Liver (tissue), 9 donors: ENCODE data around the gene SLC38A1. TPM values are rescaled to one million over a fixed set of nuclear protein-coding genes. Genes with fewer than 3 reads are reported as not detected.
A peak's percentile ranks its signal among the peaks of the same experiment; 100 is the strongest.

Experiments used
- DNase-seq: peaks from one replicate; pipeline ENCODE4 v3.0.0-alpha.2; 2017; ENCODE audit warnings: low spot score
- H3K27ac ChIP-seq, 2 donors: one replicate each; pipeline ENCODE4 v1.7.0; 2013; ENCODE audit warnings: inconsistent platforms in 2 of 2, low read length in 2 of 2, control low read depth in 1 of 2, low read depth in 1 of 2, mild to moderate bottlenecking in 1 of 2
- H3K27me3 ChIP-seq, 4 donors: one replicate each; pipeline versions ENCODE4 v1.6.1 to v1.7.0; 2013; ENCODE audit warnings: low read length in 3 of 4, inconsistent platforms in 1 of 4, mild to moderate bottlenecking in 1 of 4, moderate library complexity in 1 of 4; ENCODE audit not compliant: control insufficient read depth in 4 of 4, insufficient read depth in 4 of 4
- H3K36me3 ChIP-seq, 4 donors: one replicate each; pipeline versions ENCODE4 v1.6.1 to v1.7.0; 2013; ENCODE audit warnings: low read length in 3 of 4, mild to moderate bottlenecking in 3 of 4, low read depth in 1 of 4, moderate library complexity in 1 of 4; ENCODE audit not compliant: control insufficient read depth in 4 of 4, insufficient read depth in 3 of 4
- H3K4me1 ChIP-seq, 4 donors: one replicate each; pipeline versions ENCODE4 v1.6.1 to v1.7.0; 2013; ENCODE audit warnings: low read length in 3 of 4, mild to moderate bottlenecking in 3 of 4, moderate library complexity in 1 of 4; ENCODE audit not compliant: control insufficient read depth in 4 of 4, insufficient read depth in 4 of 4
- H3K4me3 ChIP-seq, 3 donors: one replicate each; pipeline versions ENCODE4 v1.6.1 to v1.7.0; 2013; ENCODE audit warnings: low read length in 3 of 3, control low read depth in 1 of 3, low read depth in 1 of 3, mild to moderate bottlenecking in 1 of 3
- H3K9ac ChIP-seq, 2 donors: one replicate each; pipeline ENCODE4 v1.7.0; 2013; ENCODE audit warnings: low read length in 2 of 2, mild to moderate bottlenecking in 2 of 2, moderate library complexity in 2 of 2, control low read depth in 1 of 2, low read depth in 1 of 2
- H3K9me3 ChIP-seq, 4 donors: one replicate each; pipeline versions ENCODE4 v1.6.1 to v1.7.0; 2013; ENCODE audit warnings: low read length in 3 of 4; ENCODE audit not compliant: control insufficient read depth in 4 of 4
- EGR1 ChIP-seq, 2 donors: IDR thresholded peaks; 2 replicates each; pipeline ENCODE4 v1.6.1; 2016 to 2018; ENCODE audit warnings: antibody characterized with exemption in 2 of 2, low read depth in 2 of 2
- FOXA2 ChIP-seq: IDR thresholded peaks from 2 replicates; pipeline ENCODE4 v1.6.1; 2016; ENCODE audit warnings: antibody characterized with exemption
- GABPA ChIP-seq, 2 donors: IDR thresholded peaks in 1 of 2; conservative IDR thresholded peaks in 1 of 2; 2 replicates each; pipeline ENCODE4 v1.6.1; 2016; ENCODE audit warnings: antibody characterized with exemption in 2 of 2, mild to moderate bottlenecking in 1 of 2, moderate library complexity in 1 of 2
- HNF4A ChIP-seq, 2 donors: conservative IDR thresholded peaks; 2 replicates each; pipeline ENCODE4 v1.6.1; 2016; ENCODE audit warnings: antibody characterized with exemption in 2 of 2, mild to moderate bottlenecking in 2 of 2
- HNF4G ChIP-seq: IDR thresholded peaks from 2 replicates; pipeline ENCODE4 v1.6.1; 2016; ENCODE audit warnings: antibody characterized with exemption
- JUND ChIP-seq, 2 donors: IDR thresholded peaks; 2 replicates each; pipeline ENCODE4 v1.6.1; 2016; ENCODE audit warnings: antibody characterized with exemption in 2 of 2
- RXRA ChIP-seq, 2 donors: IDR thresholded peaks; 2 replicates each; pipeline ENCODE4 v1.6.1; 2017 to 2018; ENCODE audit warnings: antibody characterized with exemption in 2 of 2, mild to moderate bottlenecking in 1 of 2
- WGBS: extraction: QIAGEN DNeasy Blood & Tissue Kit; methylation state at CpG from one replicate; pipeline ENCODE4 v1.1.7; 2013; 5-methylcytosine and 5-hydroxymethylcytosine counted together
- polyA plus RNA-seq, 2 donors: library from polyadenylated mRNA; stranded (reverse) in 1 of 2; unstranded in 1 of 2; fragments of 200-250 nt in 1 of 2; fragments of >200 nt in 1 of 2; fragmentation: Nextera tagmentation in 1 of 2; extraction: Ambion mirVana in 1 of 2; gene quantifications; one replicate each; pipeline versions ENCODE4 v1.2.1 to v1.2.3, GENCODE V29; 2013 to 2015
- total RNA-seq, 2 donors: library from RNA; depleted of rRNA; stranded (reverse); fragments of >200 nt; gene quantifications; one replicate each; pipeline ENCODE4 v1.2.3, GENCODE V29; 2014
- TF ChIP-seq, protein P1 (sequence below): IDR thresholded peaks from 2 replicates; pipeline ENCODE4 v1.6.1; 2016; ENCODE audit warnings: antibody characterized with exemption
- TF ChIP-seq, protein P2 (sequence below): fragments of 150-350 bp; IDR thresholded peaks from 2 replicates; pipeline ENCODE4 v1.5.1; 2017; ENCODE audit warnings: improper control_type of control experiment, low read depth, low read length; ENCODE audit not compliant: missing input control
- TF ChIP-seq, protein P3 (sequence below): IDR thresholded peaks from 2 replicates; pipeline ENCODE4 v1.6.1; 2016; ENCODE audit warnings: antibody characterized with exemption
- TF ChIP-seq, protein P4 (sequence below): IDR thresholded peaks from 2 replicates; pipeline ENCODE4 v1.6.1; 2016; ENCODE audit warnings: antibody characterized with exemption
- TF ChIP-seq, protein P5 (sequence below): IDR thresholded peaks from 2 replicates; pipeline ENCODE4 v1.6.1; 2016; ENCODE audit warnings: antibody characterized with exemption, mild to moderate bottlenecking
- donor health status: healthy.
- donor health status: healthy.
- donor health status: healthy.
- donor health status: healthy.
- donor health status: healthy.

The SLC38A1 gene
- total and polyA plus RNA-seq, 4 donors, result 6.2 to 14.9 (median 9.6) TPM

DNA sequence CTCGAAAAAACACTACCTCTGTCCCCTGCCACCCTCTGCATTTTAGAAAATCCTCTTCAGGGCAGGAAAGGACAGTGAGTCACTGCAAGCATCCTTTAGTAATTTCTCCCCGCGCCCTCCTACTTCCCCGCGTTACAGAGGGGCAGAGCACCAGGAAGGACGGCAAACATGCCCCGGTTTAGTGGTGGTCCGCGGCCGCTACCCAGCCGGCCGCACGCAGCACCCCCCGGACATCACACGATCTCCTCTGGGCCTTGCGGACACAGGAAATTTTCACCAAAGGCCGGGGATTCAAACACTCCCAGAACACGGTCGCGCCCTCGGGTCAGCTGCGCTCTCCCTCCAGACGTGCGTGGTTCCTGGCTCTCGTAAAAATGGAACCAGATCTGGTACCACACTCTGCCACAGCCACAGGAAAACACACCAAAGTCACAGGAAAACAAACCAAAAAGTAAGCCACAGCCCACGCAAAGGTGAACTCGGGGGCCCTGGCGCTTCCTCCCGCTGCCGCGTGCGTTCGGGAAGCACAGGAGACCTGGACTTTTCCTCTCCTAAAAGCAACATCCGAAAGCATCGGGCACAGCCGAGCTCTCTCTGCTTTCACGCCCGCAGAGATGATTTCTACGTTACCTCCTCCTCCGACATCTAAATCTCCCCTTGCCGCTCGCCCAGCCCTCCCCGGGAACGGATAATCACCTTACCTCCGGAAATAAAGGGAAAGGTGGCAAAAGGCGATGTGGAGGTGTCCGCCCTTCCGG lies 839 bp downstream of the SLC38A1 start:
- peak; percentile 42 for DNase-seq
- WGBS, result 2% methylated on average over 48 of the region's 48 CpGs
- no peaks in the 10 kb centered on the region for H3K27me3 ChIP-seq
- H3K9me3 ChIP-seq, result no peaks in the 10 kb centered on the region
- no peaks in the 10 kb centered on the region for H3K36me3 ChIP-seq
- peak overlapping the region; percentile 70 to 77 for H3K27ac ChIP-seq
- peak overlapping the region; percentile 62 to 79 (median 65) for H3K4me3 ChIP-seq
- TF ChIP-seq HNF4G (no peak), RXRA (IDR thresholded peaks at IDR 0.05) (no peak), HNF4A (conservative IDR thresholded peaks at IDR 0.05) (no peak), FOXA2 (no peak), JUND (IDR thresholded peaks at IDR 0.05) (no peak), GABPA (IDR thresholded peaks at IDR 0.05 in 1 of 2, conservative IDR thresholded peaks at IDR 0.05 in 1 of 2) (no peak)
- TF ChIP-seq, protein P1, sequence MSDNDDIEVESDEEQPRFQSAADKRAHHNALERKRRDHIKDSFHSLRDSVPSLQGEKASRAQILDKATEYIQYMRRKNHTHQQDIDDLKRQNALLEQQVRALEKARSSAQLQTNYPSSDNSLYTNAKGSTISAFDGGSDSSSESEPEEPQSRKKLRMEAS, result no peak
- TF ChIP-seq, protein P2, sequence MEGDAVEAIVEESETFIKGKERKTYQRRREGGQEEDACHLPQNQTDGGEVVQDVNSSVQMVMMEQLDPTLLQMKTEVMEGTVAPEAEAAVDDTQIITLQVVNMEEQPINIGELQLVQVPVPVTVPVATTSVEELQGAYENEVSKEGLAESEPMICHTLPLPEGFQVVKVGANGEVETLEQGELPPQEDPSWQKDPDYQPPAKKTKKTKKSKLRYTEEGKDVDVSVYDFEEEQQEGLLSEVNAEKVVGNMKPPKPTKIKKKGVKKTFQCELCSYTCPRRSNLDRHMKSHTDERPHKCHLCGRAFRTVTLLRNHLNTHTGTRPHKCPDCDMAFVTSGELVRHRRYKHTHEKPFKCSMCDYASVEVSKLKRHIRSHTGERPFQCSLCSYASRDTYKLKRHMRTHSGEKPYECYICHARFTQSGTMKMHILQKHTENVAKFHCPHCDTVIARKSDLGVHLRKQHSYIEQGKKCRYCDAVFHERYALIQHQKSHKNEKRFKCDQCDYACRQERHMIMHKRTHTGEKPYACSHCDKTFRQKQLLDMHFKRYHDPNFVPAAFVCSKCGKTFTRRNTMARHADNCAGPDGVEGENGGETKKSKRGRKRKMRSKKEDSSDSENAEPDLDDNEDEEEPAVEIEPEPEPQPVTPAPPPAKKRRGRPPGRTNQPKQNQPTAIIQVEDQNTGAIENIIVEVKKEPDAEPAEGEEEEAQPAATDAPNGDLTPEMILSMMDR, result no peak
- H3K4me1 ChIP-seq, result peaks cover 0 to 30% (median 23%) of the 10 kb centered on the region in 4 donors
- peak overlapping the region; percentile 13 to 24 for H3K9ac ChIP-seq

DNA sequence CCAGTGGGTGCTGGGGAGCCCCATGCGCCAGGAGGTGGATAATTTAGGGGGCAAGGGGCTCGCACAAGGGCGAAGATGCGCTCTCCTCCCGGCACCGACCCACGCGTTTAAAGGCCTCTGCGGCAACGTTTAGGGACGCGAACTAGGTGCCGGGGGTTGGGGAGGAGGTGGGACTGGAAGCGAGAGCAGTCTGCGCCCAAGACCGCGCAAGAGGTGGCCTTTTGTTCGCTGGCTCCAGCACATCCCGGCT lies 1.3 kb downstream of the SLC38A1 start:
- peak overlapping the region in 1 of 2 donors; percentile 77 for H3K27ac ChIP-seq

More for the DNA sequence above, 1.3 kb downstream of the SLC38A1 start:
- Histone ChIP-seq H3K4me3 (peak overlapping the region; percentile 54 to 79 (median 62)), H3K36me3 (no peaks in the 10 kb centered on the region), H3K27me3 (no peaks in the 10 kb centered on the region), H3K9ac (peak overlapping the region; percentile 6 to 24), H3K9me3 (no peaks in the 10 kb centered on the region), H3K4me1 (peaks cover 0 to 30% (median 23%) of the 10 kb centered on the region in 4 donors)
- 4% methylated on average over 19 of the region's 19 CpGs for WGBS
- TF ChIP-seq, protein P3, sequence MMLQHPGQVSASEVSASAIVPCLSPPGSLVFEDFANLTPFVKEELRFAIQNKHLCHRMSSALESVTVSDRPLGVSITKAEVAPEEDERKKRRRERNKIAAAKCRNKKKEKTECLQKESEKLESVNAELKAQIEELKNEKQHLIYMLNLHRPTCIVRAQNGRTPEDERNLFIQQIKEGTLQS, result no peak
- TF ChIP-seq, protein P4, sequence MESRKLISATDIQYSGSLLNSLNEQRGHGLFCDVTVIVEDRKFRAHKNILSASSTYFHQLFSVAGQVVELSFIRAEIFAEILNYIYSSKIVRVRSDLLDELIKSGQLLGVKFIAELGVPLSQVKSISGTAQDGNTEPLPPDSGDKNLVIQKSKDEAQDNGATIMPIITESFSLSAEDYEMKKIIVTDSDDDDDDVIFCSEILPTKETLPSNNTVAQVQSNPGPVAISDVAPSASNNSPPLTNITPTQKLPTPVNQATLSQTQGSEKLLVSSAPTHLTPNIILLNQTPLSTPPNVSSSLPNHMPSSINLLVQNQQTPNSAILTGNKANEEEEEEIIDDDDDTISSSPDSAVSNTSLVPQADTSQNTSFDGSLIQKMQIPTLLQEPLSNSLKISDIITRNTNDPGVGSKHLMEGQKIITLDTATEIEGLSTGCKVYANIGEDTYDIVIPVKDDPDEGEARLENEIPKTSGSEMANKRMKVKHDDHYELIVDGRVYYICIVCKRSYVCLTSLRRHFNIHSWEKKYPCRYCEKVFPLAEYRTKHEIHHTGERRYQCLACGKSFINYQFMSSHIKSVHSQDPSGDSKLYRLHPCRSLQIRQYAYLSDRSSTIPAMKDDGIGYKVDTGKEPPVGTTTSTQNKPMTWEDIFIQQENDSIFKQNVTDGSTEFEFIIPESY, result no peak
- TF ChIP-seq, protein P2, result no peak
- TF ChIP-seq HNF4G (no peak), EGR1 (IDR thresholded peaks at IDR 0.05; ENCODE audit: low read depth in 2 of 2) (no peak), RXRA (IDR thresholded peaks at IDR 0.05) (no peak), FOXA2 (no peak)
- TF ChIP-seq, protein P5, sequence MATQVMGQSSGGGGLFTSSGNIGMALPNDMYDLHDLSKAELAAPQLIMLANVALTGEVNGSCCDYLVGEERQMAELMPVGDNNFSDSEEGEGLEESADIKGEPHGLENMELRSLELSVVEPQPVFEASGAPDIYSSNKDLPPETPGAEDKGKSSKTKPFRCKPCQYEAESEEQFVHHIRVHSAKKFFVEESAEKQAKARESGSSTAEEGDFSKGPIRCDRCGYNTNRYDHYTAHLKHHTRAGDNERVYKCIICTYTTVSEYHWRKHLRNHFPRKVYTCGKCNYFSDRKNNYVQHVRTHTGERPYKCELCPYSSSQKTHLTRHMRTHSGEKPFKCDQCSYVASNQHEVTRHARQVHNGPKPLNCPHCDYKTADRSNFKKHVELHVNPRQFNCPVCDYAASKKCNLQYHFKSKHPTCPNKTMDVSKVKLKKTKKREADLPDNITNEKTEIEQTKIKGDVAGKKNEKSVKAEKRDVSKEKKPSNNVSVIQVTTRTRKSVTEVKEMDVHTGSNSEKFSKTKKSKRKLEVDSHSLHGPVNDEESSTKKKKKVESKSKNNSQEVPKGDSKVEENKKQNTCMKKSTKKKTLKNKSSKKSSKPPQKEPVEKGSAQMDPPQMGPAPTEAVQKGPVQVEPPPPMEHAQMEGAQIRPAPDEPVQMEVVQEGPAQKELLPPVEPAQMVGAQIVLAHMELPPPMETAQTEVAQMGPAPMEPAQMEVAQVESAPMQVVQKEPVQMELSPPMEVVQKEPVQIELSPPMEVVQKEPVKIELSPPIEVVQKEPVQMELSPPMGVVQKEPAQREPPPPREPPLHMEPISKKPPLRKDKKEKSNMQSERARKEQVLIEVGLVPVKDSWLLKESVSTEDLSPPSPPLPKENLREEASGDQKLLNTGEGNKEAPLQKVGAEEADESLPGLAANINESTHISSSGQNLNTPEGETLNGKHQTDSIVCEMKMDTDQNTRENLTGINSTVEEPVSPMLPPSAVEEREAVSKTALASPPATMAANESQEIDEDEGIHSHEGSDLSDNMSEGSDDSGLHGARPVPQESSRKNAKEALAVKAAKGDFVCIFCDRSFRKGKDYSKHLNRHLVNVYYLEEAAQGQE, result no peak
- no peak for DNase-seq
